Measurements from ENCODE around the gene ZBTB14.

The ZBTB14 gene

GRCh38 chr18:5295981-5296705 lies 617 bp upstream of the ZBTB14 start:
- peak overlapping the region; percentile 91 for H3K9ac ChIP-seq
- H3K4me1 ChIP-seq (ENCODE audit: low read depth, poor library complexity, severe bottlenecking) = peaks cover 16% of the 10 kb centered on the region
- no peaks in the 10 kb centered on the region for H3K27me3 ChIP-seq (ENCODE audit: insufficient read depth, low read depth)
- no peaks in the 10 kb centered on the region for H4K20me1 ChIP-seq (ENCODE audit: insufficient read depth)
- peak overlapping the region; percentile 49; the same call in 1 of the 2 replicates for H3K4me2 ChIP-seq
- H3K36me3 ChIP-seq (ENCODE audit: insufficient read depth) = peaks cover 6% of the 10 kb centered on the region; the same call in 1 of the 2 replicates
- no peak overlapping the region for H3K4me3 ChIP-seq (IDR thresholded peaks at IDR 0.05; ENCODE audit: insufficient read depth, low read depth, low read length)
- peak overlapping the region; percentile 97 for H3K27ac ChIP-seq
- TF ChIP-seq CTCF (conservative IDR thresholded peaks at IDR 0.05; ENCODE audit: low read depth, low read length) = no peak
- peak overlapping the region; percentile 68 for H2AFZ ChIP-seq (ENCODE audit: low read depth)
- H3K79me2 ChIP-seq (ENCODE audit: insufficient read depth, low read depth) = peaks cover 11% of the 10 kb centered on the region; the same call in 1 of the 2 replicates

- Histone ChIP-seq H3K79me2 (ENCODE audit: insufficient read depth, low read depth) (peaks cover 11% of the 10 kb centered on the region; the same call in 1 of the 2 replicates), H2AFZ (ENCODE audit: low read depth) (peak overlapping the region; percentile 62), H4K20me1 (ENCODE audit: insufficient read depth) (no peaks in the 10 kb centered on the region), H3K36me3 (ENCODE audit: insufficient read depth) (peaks cover 6% of the 10 kb centered on the region; the same call in 1 of the 2 replicates), H3K4me3 (IDR thresholded peaks at IDR 0.05; ENCODE audit: insufficient read depth, low read depth, low read length) (no peak overlapping the region), H3K27ac (peak overlapping the region; percentile 92), H3K4me1 (ENCODE audit: low read depth, poor library complexity, severe bottlenecking) (peaks cover 16% of the 10 kb centered on the region), H3K9ac (peak overlapping the region; percentile 85), H3K27me3 (ENCODE audit: insufficient read depth, low read depth) (no peaks in the 10 kb centered on the region), H3K4me2 (peak overlapping the region; percentile 73)
- no peak for TF ChIP-seq CTCF (conservative IDR thresholded peaks at IDR 0.05; ENCODE audit: low read depth, low read length)
Measured at GRCh38 chr18:5294457-5295230, 882 bp downstream of the ZBTB14 start.

GRCh38 chr18:5294113-5294456 lies 1.4 kb downstream of the ZBTB14 start:
- H3K4me3 ChIP-seq (IDR thresholded peaks at IDR 0.05; ENCODE audit: insufficient read depth, low read depth, low read length) = no peak overlapping the region
- peak overlapping the region; percentile 92 for H3K27ac ChIP-seq
- no peaks in the 10 kb centered on the region for H4K20me1 ChIP-seq (ENCODE audit: insufficient read depth)
- H3K4me1 ChIP-seq (ENCODE audit: low read depth, poor library complexity, severe bottlenecking) = peaks cover 16% of the 10 kb centered on the region
- H3K9ac ChIP-seq = peak overlapping the region; percentile 85; the same call in 1 of the 2 replicates
- no peak for TF ChIP-seq CTCF (conservative IDR thresholded peaks at IDR 0.05; ENCODE audit: low read depth, low read length)
- H3K79me2 ChIP-seq (ENCODE audit: insufficient read depth, low read depth) = peaks cover 11% of the 10 kb centered on the region; the same call in 1 of the 2 replicates
- H2AFZ ChIP-seq (ENCODE audit: low read depth) = peak overlapping the region; percentile 62; the same call in 1 of the 2 replicates
- H3K4me2 ChIP-seq = peak overlapping the region; percentile 73
- H3K36me3 ChIP-seq (ENCODE audit: insufficient read depth) = peaks cover 6% of the 10 kb centered on the region; the same call in 1 of the 2 replicates
- no peaks in the 10 kb centered on the region for H3K27me3 ChIP-seq (ENCODE audit: insufficient read depth, low read depth)

GRCh38 chr18:5288517-5288935 lies 7.0 kb downstream of the ZBTB14 start:
- Histone ChIP-seq H3K79me2 (ENCODE audit: insufficient read depth, low read depth) (peaks cover 8% of the 10 kb centered on the region; the same call in 1 of the 2 replicates), H3K4me1 (ENCODE audit: low read depth, poor library complexity, severe bottlenecking) (no peaks in the 10 kb centered on the region), H3K27me3 (ENCODE audit: insufficient read depth, low read depth) (no peaks in the 10 kb centered on the region), H3K4me3 (IDR thresholded peaks at IDR 0.05; ENCODE audit: insufficient read depth, low read depth, low read length) (no peak overlapping the region), H3K27ac (no peak overlapping the region), H2AFZ (ENCODE audit: low read depth) (no peak overlapping the region), H3K36me3 (ENCODE audit: insufficient read depth) (peaks cover 6% of the 10 kb centered on the region; the same call in 1 of the 2 replicates), H3K9ac (no peak overlapping the region), H4K20me1 (ENCODE audit: insufficient read depth) (no peaks in the 10 kb centered on the region), H3K4me2 (no peak overlapping the region)
- no peak for TF ChIP-seq CTCF (conservative IDR thresholded peaks at IDR 0.05; ENCODE audit: low read depth, low read length)

Measured in KMS-11 (cell line).